HL-60 (cell line): Measurements from ENCODE around the gene ITPRIPL1.

Experiments
- DNase-seq, 2 experiments: peaks; one replicate each; pipeline ENCODE4 v3.0.0-alpha.2; 2010 to 2020; ENCODE audit warnings: low read depth in 1 of 2, low spot score in 1 of 2
- H3K27ac ChIP-seq: fragments of 250-450 bp; sonication (Bioruptor Pico); replicated peaks from 2 replicates; pipeline ENCODE4 v1.5.1; 2020; ENCODE audit warnings: mild to moderate bottlenecking, moderate library complexity
- H3K27me3 ChIP-seq: fragments of 250-450 bp; sonication (Bioruptor Pico); 2 replicates; pipeline ENCODE4 v1.5.1; 2021; ENCODE audit warnings: mild to moderate bottlenecking, moderate library complexity; ENCODE audit not compliant: insufficient read depth, poor library complexity, severe bottlenecking
- H3K4me3 ChIP-seq: replicated peaks from 2 replicates; pipeline ENCODE4 v1.5.1; 2011; ENCODE audit warnings: mild to moderate bottlenecking, control low read depth, low read length; ENCODE audit not compliant: insufficient read depth
- GABPA ChIP-seq: IDR thresholded peaks from 2 replicates; pipeline ENCODE4 v1.6.1; 2012; ENCODE audit warnings: low read depth
- POLR2AphosphoS5 ChIP-seq: IDR thresholded peaks from 2 replicates; pipeline ENCODE4 v1.6.1; 2012; ENCODE audit warnings: low read depth
- REST ChIP-seq: IDR thresholded peaks from 2 replicates; pipeline ENCODE4 v1.6.1; 2012; ENCODE audit warnings: low read depth; ENCODE audit not compliant: insufficient replicate concordance
- SPI1 ChIP-seq: IDR thresholded peaks from 2 replicates; pipeline ENCODE4 v1.6.1; 2012; ENCODE audit warnings: low read depth, mild to moderate bottlenecking, borderline replicate concordance
- TF ChIP-seq, protein P1 (sequence below): IDR thresholded peaks from one replicate; pipeline ENCODE4 v1.5.1; 2011; ENCODE audit warnings: low read length, control low read depth, inconsistent platforms; ENCODE audit not compliant: insufficient read depth

ITPRIPL1 gene

DNA sequence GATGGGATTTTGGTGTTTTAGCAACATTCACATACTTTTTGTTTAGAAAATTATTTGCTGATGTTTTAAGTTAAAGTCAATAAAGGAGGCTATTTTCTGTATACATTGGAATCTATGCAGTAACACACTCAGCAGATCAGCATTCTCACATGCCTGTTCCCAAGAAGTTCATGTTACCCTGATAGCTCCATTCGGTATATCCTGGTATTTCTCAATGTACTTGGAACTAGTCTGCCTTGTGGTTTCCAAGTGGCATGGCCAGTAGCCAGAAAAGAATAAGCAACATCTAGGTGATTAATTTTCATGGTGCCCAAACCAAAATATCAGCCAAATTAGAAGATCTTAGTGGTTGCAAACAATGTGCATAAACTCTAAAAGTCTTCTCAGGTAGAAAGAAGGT, 5.3 kb downstream of the ITPRIPL1 start:
- H3K27me3 ChIP-seq = no peaks in the 10 kb centered on the region
- no peak overlapping the region for H3K27ac ChIP-seq
- no peak for DNase-seq

GRCh38 chr2:96333708-96334107, 8.6 kb downstream of the ITPRIPL1 start:
- Histone ChIP-seq H3K4me3 (no peak overlapping the region), H3K27ac (no peak overlapping the region), H3K27me3 (no peaks in the 10 kb centered on the region)
- DNase-seq = no peak
- TF ChIP-seq, protein P1, sequence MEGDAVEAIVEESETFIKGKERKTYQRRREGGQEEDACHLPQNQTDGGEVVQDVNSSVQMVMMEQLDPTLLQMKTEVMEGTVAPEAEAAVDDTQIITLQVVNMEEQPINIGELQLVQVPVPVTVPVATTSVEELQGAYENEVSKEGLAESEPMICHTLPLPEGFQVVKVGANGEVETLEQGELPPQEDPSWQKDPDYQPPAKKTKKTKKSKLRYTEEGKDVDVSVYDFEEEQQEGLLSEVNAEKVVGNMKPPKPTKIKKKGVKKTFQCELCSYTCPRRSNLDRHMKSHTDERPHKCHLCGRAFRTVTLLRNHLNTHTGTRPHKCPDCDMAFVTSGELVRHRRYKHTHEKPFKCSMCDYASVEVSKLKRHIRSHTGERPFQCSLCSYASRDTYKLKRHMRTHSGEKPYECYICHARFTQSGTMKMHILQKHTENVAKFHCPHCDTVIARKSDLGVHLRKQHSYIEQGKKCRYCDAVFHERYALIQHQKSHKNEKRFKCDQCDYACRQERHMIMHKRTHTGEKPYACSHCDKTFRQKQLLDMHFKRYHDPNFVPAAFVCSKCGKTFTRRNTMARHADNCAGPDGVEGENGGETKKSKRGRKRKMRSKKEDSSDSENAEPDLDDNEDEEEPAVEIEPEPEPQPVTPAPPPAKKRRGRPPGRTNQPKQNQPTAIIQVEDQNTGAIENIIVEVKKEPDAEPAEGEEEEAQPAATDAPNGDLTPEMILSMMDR = no peak
- TF ChIP-seq SPI1 (no peak), POLR2AphosphoS5 (no peak), REST (no peak), GABPA (no peak)

More for the DNA sequence above, 5.3 kb downstream of the ITPRIPL1 start:
- TF ChIP-seq SPI1 (no peak), REST (no peak), POLR2AphosphoS5 (no peak), GABPA (no peak)
- TF ChIP-seq, protein P1 = no peak
- H3K4me3 ChIP-seq = no peak overlapping the region

DNA sequence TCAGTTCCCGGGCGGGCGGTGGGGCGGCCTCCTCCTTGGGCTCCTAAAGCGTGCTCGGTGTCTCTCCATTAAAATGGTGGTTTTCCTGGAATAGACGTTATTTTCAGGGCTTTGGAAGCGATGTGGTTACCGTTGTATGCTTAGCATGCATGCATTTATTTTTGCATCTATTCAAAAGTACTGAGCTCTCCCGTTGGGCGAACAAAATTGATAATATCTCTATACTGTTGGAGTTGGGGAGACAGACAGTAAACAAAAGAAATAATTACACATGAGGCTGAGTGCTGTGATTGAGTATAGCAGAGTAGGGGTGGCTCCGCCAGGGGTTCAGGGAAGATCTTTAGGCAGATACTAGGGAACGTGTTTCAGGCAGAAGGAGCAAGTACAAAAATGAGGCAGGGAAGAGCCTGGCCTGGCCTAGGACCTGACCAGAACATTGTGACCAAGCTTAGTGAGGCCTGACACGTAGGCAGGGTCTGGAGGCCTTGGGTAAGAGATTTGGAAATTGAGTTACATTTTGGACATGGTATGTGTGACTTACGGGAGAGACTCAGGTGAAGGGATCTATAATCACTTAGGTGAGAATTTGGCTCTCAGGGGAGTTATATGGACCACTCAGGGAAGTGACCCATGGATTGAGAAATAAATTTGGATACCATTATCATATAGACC, 11.1 kb downstream of the ITPRIPL1 start:
- Histone ChIP-seq H3K27ac (peak overlapping the region; percentile 78), H3K27me3 (no peaks in the 10 kb centered on the region), H3K4me3 (peak overlapping the region; percentile 70)
- TF ChIP-seq, protein P1 = no peak
- TF ChIP-seq REST (no peak), SPI1 (no peak), POLR2AphosphoS5 (peak; percentile 63), GABPA (no peak)
- no peak for DNase-seq
